ENCODE results near the gene EPB41L2. TPM values are rescaled to one million over a fixed set of nuclear protein-coding genes. Genes with fewer than 3 reads are reported as not detected.
"Not testable (repeated sequence)": the region's sequence is repeated elsewhere in the genome, so short reads cannot be mapped to it uniquely, and the experiment has no call there.

Gene EPB41L2
- total RNA-seq, 4 donors from 2014 or later: 46.1 to 258 (median 88.3) TPM

DNA sequence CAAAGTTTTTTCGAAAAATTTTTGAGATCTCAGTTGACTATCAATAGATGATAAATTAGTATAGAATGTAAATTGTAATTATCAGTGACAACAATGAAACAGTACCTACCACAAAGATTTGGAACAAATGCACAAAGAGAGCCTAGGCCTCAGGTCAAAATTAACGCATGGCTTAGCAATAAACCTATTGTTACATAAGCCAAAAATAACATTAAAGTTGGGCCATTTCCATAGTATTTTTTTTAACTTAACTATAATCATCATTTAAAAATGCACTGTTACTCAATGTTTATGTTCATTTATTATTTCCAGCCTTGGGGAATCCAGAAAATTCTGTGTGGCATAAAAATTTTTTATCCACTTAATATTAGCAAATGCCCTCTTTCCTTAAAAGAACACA, 117.0 kb downstream of the EPB41L2 start:
- Histone ChIP-seq H3K9me3 (no peaks in the 10 kb centered on the region), H3K4me3 (no peak overlapping the region), H3K27ac (no peak overlapping the region), H3K36me3 (no peaks in the 10 kb centered on the region), H3K4me1 (peaks cover 0 to 7% (median 0%) of the 10 kb centered on the region in 4 donors), H3K27me3 (no peaks in the 10 kb centered on the region)
- DNase-seq: no peak
- TF ChIP-seq POLR2A (IDR thresholded peaks at IDR 0.05): no peak
- TF ChIP-seq, protein P1, sequence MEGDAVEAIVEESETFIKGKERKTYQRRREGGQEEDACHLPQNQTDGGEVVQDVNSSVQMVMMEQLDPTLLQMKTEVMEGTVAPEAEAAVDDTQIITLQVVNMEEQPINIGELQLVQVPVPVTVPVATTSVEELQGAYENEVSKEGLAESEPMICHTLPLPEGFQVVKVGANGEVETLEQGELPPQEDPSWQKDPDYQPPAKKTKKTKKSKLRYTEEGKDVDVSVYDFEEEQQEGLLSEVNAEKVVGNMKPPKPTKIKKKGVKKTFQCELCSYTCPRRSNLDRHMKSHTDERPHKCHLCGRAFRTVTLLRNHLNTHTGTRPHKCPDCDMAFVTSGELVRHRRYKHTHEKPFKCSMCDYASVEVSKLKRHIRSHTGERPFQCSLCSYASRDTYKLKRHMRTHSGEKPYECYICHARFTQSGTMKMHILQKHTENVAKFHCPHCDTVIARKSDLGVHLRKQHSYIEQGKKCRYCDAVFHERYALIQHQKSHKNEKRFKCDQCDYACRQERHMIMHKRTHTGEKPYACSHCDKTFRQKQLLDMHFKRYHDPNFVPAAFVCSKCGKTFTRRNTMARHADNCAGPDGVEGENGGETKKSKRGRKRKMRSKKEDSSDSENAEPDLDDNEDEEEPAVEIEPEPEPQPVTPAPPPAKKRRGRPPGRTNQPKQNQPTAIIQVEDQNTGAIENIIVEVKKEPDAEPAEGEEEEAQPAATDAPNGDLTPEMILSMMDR (IDR thresholded peaks at IDR 0.05): no peak

DNA sequence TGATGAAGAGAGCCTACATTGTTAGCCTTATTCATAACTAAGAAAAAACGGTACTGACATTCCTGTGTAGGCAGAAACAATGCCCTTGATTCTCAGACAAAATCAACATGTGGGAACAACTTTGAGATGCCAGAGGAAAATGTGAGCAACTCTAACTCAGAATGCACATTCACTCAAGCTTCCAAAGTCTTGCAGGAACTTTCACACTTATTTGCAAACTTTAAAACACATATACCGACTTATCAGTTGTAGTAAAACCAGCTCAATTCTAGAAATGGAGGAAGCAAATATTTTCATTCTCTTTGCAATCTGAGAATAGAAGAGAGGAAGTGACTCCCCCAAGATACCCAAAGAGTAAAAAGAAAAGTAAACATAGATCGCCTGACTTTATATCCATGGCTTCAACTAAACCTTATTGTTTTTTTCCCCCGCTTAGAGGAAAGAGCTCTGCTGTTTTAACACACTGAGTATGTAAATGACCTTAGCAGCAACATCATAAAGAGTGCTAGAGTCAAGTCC, 117.6 kb downstream of the EPB41L2 start:
- H3K27me3 ChIP-seq: no peaks in the 10 kb centered on the region
- H3K9me3 ChIP-seq: no peaks in the 10 kb centered on the region
- peaks cover 0 to 7% (median 0%) of the 10 kb centered on the region in 4 donors for H3K4me1 ChIP-seq
- H3K4me3 ChIP-seq: no peak overlapping the region
- H3K27ac ChIP-seq: no peak overlapping the region
- TF ChIP-seq, protein P1 (IDR thresholded peaks at IDR 0.05): no peak
- no peak for TF ChIP-seq POLR2A (IDR thresholded peaks at IDR 0.05)
- no peaks in the 10 kb centered on the region for H3K36me3 ChIP-seq
- DNase-seq: no peak

DNA sequence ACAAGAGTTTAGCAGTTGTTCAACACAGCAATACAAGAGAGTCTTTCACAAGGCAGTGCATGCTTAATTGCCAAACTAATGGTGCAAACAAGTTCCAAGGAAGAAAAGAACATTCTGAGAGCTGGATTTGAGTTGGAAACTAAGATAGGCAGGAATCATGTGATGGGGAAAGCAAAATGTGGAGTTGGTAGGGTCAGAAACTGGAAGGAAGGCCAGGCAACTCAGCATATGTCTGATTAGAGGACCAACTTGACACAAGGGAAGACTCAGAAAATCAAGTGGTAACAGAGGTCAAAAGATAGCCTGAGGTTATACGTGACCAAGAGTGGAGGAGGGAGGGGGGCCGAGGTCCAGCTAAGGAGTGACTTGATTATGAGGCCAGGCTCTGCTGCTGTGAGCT, 118.6 kb downstream of the EPB41L2 start:
- no peak for TF ChIP-seq POLR2A (IDR thresholded peaks at IDR 0.05)
- TF ChIP-seq, protein P1 (IDR thresholded peaks at IDR 0.05): no peak
- Histone ChIP-seq H3K4me3 (no peak overlapping the region), H3K36me3 (no peaks in the 10 kb centered on the region), H3K9me3 (no peaks in the 10 kb centered on the region), H3K27ac (no peak overlapping the region), H3K4me1 (peaks cover 0 to 7% (median 0%) of the 10 kb centered on the region in 4 donors), H3K27me3 (no peaks in the 10 kb centered on the region)
- DNase-seq: no peak

DNA sequence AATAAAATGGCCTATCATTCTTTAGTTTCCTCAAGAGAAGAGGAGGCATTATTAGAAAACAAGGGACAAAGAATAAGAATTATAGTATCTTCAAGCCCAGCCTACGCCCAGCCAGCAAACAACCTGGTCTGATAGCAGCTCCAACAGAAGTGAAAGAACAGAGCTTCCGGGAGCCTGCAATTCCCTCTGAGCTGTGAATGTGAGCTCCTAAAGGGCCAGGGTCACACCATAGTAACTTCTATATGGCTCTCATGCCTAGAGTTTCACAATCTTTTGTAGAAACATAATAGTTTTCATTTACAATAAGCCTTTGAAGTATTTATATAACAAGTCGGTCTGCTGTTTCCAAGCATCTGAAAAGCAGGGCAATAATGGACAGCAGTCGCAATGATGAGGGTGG, 119.3 kb downstream of the EPB41L2 start:
- Histone ChIP-seq H3K36me3 (no peaks in the 10 kb centered on the region), H3K27ac (peak overlapping the region in 2 of 4 donors; percentile 10 to 31), H3K27me3 (no peaks in the 10 kb centered on the region), H3K4me3 (no peak overlapping the region), H3K4me1 (peaks cover 0 to 7% (median 0%) of the 10 kb centered on the region in 4 donors), H3K9me3 (no peaks in the 10 kb centered on the region)
- DNase-seq: peak in 2 of 3 donors; percentile 53 to 61
- TF ChIP-seq, protein P1 (IDR thresholded peaks at IDR 0.05): no peak
- no peak for TF ChIP-seq POLR2A (IDR thresholded peaks at IDR 0.05)

DNA sequence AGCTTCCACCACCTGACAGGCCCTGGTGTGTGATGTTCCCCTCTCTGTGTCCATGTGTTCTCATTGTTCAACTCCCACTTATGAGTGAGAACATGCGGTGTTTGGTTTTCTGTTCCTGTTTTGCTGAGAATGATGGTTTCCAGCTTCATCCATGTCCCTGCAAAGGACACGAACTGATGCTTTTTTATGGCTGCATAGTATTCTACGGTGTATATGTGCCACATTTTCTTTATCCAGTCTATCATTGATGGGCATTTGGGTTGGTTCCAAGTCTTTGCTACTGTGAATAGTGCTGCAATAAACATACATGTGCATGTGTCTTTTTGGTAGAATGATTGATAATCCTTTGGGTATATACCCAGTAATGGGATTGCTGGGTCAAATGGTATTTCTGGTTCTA, 120.3 kb downstream of the EPB41L2 start:
- H3K36me3 ChIP-seq, H3K27me3 ChIP-seq, H3K4me1 ChIP-seq, H3K27ac ChIP-seq, H3K4me3 ChIP-seq, H3K9me3 ChIP-seq, DNase-seq: not testable (repeated sequence)

DNA sequence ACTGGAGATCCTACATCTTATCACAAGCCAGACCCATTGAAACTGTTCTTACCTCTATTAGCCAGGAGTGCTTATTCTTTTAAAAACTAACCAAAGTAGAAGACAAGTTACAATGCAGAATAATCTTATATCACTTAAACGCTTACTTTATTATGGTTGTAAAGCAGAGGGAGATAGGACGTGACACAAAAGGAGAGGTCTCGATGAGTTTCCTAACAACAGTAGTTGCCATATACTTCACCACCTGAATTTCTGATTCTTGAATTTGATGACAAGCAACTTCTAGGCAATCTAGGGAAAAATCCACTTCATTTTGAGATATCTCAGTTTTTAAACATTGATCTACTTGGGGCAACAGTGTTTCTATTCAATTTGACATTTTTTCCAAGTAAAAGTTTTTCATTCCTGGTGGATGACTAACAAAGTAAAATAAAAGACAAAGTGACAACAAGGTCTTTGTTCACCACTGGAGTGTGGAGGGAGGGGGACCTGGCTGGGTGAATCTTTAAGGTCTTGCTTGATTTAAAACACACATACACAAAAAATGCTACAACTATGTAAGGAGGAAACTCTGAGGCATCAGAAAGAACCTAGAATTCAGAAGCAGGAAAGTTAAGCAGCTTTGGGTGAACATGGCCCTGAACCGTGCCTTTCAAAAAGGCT, 125.0 kb downstream of the EPB41L2 start:
- H3K9me3 ChIP-seq: no peaks in the 10 kb centered on the region

More for the DNA sequence above, 125.0 kb downstream of the EPB41L2 start:
- no peak for TF ChIP-seq POLR2A (IDR thresholded peaks at IDR 0.05)
- TF ChIP-seq, protein P1 (IDR thresholded peaks at IDR 0.05): no peak
- Histone ChIP-seq H3K4me3 (no peak overlapping the region), H3K4me1 (peaks cover 0 to 14% (median 0%) of the 10 kb centered on the region in 4 donors), H3K27ac (no peak overlapping the region), H3K27me3 (no peaks in the 10 kb centered on the region), H3K36me3 (no peaks in the 10 kb centered on the region)
- no peak for DNase-seq

Data from Peyer's patch (tissue), 4 donors.